ENCODE measurements around the gene RAP1GAP. TPM values are rescaled to one million over a fixed set of nuclear protein-coding genes. Genes with fewer than 3 reads are reported as not detected.
A peak's percentile ranks its signal among the peaks of the same experiment; 100 is the strongest.

Gene RAP1GAP
- total RNA-seq, 1 donor from 2014 or later, result 1.1 TPM

DNA sequence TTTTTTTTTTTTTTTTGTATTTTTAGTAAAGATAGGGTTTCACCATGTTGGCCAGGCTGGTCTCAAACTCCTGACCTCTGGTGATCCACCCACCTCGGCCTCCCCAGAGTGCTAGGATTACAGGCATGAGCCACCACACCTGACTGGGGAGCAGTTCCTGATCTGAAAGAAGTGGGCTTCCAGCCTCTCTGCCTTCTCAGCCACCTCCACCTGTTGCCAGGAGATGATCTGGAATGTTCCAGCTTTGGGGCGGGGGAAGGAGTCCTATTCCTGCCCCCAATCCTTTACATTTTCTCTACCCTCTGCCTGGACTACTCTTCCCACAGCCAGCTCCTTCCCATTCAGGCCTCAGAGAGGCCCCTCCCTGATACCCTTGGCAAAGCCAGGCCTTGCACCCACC, 28.1 kb downstream of the RAP1GAP start:
- Histone ChIP-seq H3K4me3 (ENCODE audit: low read depth, low read length) (no peak overlapping the region), H3K36me3 (ENCODE audit: control insufficient read depth, insufficient read depth, low read length) (no peaks in the 10 kb centered on the region), H3K27me3 (ENCODE audit: control insufficient read depth, insufficient read depth, low read length) (no peaks in the 10 kb centered on the region)
- FAIRE-seq (no peak), DNase-seq (ENCODE audit: low read depth) (no peak)
- TF ChIP-seq, protein P1, sequence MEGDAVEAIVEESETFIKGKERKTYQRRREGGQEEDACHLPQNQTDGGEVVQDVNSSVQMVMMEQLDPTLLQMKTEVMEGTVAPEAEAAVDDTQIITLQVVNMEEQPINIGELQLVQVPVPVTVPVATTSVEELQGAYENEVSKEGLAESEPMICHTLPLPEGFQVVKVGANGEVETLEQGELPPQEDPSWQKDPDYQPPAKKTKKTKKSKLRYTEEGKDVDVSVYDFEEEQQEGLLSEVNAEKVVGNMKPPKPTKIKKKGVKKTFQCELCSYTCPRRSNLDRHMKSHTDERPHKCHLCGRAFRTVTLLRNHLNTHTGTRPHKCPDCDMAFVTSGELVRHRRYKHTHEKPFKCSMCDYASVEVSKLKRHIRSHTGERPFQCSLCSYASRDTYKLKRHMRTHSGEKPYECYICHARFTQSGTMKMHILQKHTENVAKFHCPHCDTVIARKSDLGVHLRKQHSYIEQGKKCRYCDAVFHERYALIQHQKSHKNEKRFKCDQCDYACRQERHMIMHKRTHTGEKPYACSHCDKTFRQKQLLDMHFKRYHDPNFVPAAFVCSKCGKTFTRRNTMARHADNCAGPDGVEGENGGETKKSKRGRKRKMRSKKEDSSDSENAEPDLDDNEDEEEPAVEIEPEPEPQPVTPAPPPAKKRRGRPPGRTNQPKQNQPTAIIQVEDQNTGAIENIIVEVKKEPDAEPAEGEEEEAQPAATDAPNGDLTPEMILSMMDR (IDR thresholded peaks at IDR 0.05; ENCODE audit: insufficient read depth, low read length, severe bottlenecking), result no peak

DNA sequence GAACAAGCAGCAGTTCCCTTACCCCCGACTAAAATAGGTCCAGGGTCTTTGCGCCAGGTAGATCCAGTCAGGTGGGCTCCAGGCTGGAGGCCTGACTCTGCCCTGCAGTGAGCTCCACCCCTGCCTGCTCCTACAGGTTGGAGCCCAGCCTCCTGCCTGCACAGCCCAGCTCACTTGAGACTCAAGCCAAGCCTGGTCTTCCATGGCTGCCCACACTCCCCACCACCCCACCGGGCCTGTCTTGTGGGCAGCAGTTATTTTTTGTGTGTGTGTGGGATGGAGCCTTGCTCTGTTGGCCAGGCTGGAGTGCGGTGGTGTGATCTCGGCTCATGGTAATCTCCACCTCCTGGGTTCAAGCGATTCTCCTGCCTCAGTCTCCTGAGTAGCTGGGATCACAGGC, 28.5 kb downstream of the RAP1GAP start:
- FAIRE-seq, result no peak
- Histone ChIP-seq H3K27me3 (ENCODE audit: control insufficient read depth, insufficient read depth, low read length) (no peaks in the 10 kb centered on the region), H3K36me3 (ENCODE audit: control insufficient read depth, insufficient read depth, low read length) (no peaks in the 10 kb centered on the region), H3K4me3 (ENCODE audit: low read depth, low read length) (no peak overlapping the region)
- TF ChIP-seq, protein P1 (IDR thresholded peaks at IDR 0.05; ENCODE audit: insufficient read depth, low read length, severe bottlenecking), result no peak
- no peak for DNase-seq (ENCODE audit: low read depth)

DNA sequence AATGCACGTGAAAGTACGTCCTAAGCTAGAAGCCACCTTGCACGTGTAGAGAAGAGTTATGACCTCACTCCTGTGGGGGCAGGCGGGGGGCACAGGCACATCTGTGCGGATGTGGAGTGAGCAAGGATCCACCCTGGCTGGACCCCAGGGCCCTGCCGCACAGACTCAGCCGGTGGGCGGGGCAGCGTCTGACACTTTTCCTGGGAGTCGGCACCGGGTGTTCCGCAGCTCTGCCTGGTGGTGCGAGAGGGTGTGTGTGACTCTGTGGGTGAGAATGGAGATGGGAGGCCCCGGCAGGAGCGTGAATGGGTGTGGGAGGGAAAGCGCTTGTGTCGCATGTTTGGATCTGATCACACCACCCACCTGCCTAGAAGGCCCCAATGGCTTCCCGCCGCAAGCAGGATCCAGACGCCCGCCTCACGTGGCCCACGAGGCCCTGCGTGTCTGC, 29.5 kb downstream of the RAP1GAP start:
- H3K36me3 ChIP-seq (ENCODE audit: control insufficient read depth, insufficient read depth, low read length), result no peaks in the 10 kb centered on the region
- DNase-seq (ENCODE audit: low read depth) (no peak), FAIRE-seq (no peak)
- TF ChIP-seq, protein P1 (IDR thresholded peaks at IDR 0.05; ENCODE audit: insufficient read depth, low read length, severe bottlenecking), result no peak
- no peak overlapping the region for H3K4me3 ChIP-seq (ENCODE audit: low read depth, low read length)
- H3K27me3 ChIP-seq (ENCODE audit: control insufficient read depth, insufficient read depth, low read length), result no peaks in the 10 kb centered on the region

DNA sequence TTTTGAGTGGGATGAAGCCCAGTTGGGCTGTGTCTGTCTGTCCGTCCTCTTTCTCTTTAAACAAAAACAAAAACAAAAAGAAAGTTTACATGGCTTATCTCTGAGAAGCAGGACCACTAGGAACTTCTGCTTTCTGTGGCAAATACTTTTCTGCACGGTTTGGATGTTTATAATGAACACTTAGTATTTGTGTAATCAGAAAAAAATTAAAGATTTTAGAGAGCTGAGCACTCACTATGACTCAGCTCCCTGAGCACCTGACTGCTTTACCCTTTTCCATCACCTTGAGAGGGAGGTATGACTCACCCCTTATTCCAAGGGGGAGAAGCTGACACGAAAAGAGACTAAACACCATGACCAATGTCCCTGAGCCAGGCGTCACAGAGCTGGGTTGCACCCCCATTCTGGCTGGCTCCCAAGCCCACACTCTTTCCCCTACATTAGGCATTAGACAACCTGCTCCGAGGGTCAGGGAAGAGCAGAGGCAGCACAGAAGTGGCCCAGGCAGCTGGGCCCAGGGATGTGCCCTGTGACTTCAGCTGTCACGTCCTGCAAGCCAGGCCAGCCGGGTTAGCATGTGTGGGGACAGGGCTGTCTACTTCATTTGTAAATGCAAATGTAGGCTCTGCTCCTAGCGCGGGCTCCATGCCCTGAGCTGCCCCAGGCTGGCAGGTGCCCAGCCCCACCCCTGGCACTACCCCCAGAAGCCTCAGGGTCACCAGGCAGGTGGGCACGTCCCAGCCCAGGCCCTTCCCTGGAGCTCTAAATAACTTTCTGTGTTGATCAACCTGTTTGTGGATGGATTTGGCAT, 30.4 kb downstream of the RAP1GAP start:
- DNase-seq (ENCODE audit: low read depth) (peak; percentile 90), FAIRE-seq (no peak)
- no peaks in the 10 kb centered on the region for H3K36me3 ChIP-seq (ENCODE audit: control insufficient read depth, insufficient read depth, low read length)
- no peaks in the 10 kb centered on the region for H3K27me3 ChIP-seq (ENCODE audit: control insufficient read depth, insufficient read depth, low read length)
- TF ChIP-seq, protein P1 (IDR thresholded peaks at IDR 0.05; ENCODE audit: insufficient read depth, low read length, severe bottlenecking), result no peak
- H3K4me3 ChIP-seq (ENCODE audit: low read depth, low read length), result no peak overlapping the region

DNA sequence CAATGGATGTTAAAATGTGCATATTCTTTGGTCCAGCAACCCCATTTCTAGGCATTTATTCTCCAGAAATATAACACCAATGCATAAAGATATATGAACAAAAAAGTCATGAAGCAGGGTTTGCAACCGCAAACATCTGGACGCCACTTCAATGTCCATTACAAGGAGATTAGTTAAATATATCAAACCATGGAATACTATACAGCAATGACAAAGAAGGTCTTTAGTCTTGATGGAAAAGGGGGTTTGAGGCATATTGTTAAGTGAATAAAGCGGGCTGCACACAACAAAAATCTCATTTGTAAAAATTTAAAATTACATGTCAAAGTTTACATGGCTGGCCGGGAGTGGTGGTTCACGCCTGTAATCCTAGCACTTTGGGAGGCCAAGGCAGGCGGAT, 31.6 kb downstream of the RAP1GAP start:
- FAIRE-seq, result no peak
- TF ChIP-seq, protein P1 (IDR thresholded peaks at IDR 0.05; ENCODE audit: insufficient read depth, low read length, severe bottlenecking), result no peak
- Histone ChIP-seq H3K36me3 (ENCODE audit: control insufficient read depth, insufficient read depth, low read length) (no peaks in the 10 kb centered on the region), H3K27me3 (ENCODE audit: control insufficient read depth, insufficient read depth, low read length) (no peaks in the 10 kb centered on the region), H3K4me3 (ENCODE audit: low read depth, low read length) (no peak overlapping the region)
- DNase-seq (ENCODE audit: low read depth), result no peak

DNA sequence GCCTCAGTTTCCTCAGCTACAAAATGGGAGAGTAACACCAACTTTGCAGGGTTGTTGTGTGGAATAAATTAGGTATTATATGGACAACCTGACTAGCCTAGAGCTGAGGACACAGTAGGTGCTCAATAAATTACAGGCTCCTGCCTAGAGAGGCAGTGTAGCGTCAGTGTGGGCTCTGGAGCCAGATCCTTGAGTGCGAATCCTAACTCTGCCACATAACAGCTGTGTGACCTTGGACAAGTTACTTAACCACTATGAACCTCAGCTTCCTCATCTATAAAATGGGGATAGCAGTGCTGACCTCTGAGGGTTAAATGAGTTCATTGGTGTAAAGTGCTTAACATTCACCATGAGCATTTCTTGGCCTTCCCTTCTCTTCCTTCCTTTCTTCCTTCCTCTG, 33.1 kb downstream of the RAP1GAP start:
- Histone ChIP-seq H3K4me3 (ENCODE audit: low read depth, low read length) (no peak overlapping the region), H3K36me3 (ENCODE audit: control insufficient read depth, insufficient read depth, low read length) (no peaks in the 10 kb centered on the region), H3K27me3 (ENCODE audit: control insufficient read depth, insufficient read depth, low read length) (no peaks in the 10 kb centered on the region)
- TF ChIP-seq, protein P1 (IDR thresholded peaks at IDR 0.05; ENCODE audit: insufficient read depth, low read length, severe bottlenecking), result no peak
- DNase-seq (ENCODE audit: low read depth) (no peak), FAIRE-seq (no peak)
